Muscle of back (tissue), 11 donors: ENCODE measurements around the gene SUSD3. TPM values are rescaled to one million over a fixed set of nuclear protein-coding genes. Genes with fewer than 3 reads are reported as not detected.

Experiments used
- DNase-seq, 3 donors: peaks; one replicate each; pipeline versions ENCODE4 v3.0.0 to v3.0.0-alpha.2; 2013
- polyA plus RNA-seq, 10 donors: library from polyadenylated mRNA; unstranded; fragments of 120-200 nt; gene quantifications; one replicate each; pipeline ENCODE4 v1.2.1, GENCODE V29; 2013; ENCODE audit not compliant: insufficient read length in 10 of 10

Gene SUSD3
- polyA plus RNA-seq, 10 donors = 1.3 to 4.4 (median 2.4) TPM

DNA sequence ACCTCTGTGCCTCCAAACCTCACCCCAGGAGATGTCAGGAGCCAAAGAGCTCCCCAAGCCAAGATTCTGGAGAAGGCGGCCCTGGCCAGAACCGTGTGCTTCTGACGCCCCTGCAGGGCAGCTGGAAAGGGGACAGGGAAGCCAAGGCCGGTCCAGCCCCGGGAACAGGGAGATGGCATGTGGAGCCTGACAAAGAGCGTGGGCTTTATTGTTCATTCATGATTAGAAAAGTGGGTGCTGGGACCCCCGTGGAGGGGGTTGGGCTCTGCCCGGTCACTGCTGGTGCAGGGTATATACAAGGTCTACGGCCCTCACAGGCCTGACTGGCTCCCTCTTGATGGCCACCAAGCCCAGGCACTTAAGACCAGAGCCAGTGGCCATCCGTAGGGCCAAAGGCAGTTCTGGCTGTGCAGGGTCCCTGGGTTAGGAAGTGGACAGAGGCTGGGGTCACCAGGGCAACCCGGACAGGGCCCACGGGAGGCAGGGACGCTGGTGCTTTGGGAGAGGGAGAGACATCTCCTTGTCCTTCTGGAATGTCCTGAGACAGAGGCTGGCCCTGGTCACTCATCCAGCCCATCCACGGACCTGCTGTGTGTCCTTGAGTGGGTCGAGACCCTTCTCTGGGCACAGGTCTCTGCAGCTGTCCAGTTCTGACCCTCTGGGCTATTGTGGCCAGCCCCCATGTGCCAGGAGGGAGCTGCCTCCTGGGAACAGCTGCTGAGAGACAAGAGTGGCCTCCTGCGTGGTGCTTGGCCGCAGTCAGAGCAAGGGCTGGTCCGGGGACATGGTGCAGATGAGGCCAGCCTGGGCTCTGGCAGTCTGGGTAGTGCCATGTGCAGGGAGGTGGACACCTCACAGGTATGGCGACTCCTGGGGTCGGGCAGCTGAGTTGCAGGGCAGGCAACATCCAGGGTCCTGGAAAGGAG is 63.1 kb downstream of the SUSD3 start:
- DNase-seq = no peak

DNA sequence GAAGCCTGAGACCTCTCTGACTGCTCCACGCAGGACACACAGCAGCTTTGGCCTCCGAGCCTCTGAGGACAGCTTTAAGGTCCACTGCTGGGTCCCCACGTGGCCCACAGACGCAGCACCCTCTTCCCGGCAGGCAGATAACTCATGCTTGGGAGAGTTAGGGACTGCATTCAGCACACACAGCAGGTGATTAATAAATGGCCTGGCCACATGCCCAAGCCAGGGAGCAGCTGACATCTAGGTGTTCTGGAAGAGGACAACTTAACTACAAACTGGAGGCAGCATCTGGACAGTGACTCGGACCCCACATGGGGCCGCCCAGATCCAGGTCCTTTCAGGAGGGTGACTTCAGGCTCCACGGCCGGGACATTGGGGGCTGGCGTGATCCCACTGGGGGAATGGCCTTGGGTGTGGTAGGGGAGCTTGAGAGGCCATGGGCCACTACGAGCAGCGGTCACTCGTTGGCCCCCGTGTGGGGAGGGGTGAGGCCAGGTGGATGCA is 64.3 kb downstream of the SUSD3 start:
- no peak for DNase-seq

DNA sequence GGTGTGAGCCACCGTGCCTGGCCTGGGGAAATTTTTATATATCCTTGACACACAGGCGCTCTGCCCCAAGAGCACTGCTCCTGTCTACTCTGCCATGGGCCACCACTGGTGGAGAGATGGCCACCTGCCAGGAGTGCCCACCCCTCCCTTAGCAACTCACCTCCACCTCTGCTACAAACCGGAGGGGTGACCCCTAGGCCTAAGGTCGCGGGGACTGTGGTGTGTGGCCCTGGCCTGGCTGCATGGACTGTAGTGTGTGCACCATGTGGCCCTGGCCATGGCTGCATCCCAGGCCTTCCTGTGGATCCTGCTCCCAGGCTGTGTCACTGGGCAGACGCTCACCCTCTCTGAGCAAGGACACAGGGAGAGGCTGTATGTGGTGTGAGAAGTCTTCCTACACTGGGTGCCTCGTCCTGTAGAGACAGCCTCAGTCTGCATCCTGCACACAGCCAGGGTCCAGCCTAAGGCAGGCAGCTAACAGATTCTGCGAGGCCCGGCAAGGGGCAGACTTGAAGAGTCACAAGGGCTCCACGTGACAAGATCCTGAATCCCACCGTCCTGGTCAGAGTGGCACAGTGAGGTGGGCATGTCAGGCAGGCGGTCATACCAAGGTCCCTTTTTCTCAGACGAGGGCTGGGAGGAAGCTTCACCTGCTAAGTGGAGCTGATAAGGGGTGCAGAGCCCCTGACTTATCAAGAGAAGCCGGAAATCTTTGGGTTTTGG is 65.2 kb downstream of the SUSD3 start:
- DNase-seq = no peak

DNA sequence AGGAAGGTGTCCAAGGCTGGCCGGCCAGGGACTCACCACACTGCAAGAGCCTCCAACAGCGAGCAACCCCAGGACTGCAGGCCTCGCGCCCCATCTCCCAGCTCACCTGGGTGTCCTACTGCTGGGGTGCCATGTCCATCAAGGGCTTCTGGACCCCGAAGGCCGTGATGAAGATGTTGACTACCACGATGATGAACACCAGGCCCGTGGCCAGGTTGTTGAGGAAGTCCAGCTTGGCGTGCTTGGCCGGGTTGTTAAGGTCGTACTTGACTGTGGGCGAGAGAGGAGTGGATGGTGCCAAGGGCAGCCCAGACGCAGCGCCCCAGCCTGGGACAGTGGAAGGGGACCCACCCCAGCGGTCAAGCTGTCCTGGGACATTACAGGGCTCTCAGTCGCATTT is 66.3 kb downstream of the SUSD3 start:
- DNase-seq = no peak

DNA sequence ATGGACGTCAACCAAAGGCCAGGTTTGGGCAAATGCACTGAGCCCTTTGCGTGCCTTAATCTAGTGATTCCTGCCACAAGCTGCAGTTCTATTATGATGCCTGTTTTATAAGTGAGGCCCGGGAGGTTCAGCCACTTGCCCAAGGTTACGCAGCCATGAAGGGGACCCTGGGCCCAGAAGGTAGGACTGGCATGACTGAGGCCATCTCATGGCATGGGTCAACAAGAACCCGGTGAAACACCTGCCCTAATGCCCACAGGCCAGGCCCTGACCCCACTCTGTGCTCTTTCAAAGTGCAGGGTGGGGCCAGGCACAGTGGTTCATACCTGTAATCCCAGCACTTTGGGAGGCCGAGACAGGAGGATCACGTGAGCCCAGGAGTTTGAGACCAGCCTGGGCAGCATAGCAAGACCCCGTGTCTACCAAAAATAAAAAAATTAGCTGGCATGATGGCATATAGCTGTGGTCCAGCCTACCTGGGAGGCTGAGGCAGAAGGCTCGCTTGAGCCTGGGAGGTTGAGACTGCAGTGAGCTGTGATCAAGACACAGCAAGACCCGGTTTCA is 66.9 kb downstream of the SUSD3 start:
- DNase-seq = no peak

DNA sequence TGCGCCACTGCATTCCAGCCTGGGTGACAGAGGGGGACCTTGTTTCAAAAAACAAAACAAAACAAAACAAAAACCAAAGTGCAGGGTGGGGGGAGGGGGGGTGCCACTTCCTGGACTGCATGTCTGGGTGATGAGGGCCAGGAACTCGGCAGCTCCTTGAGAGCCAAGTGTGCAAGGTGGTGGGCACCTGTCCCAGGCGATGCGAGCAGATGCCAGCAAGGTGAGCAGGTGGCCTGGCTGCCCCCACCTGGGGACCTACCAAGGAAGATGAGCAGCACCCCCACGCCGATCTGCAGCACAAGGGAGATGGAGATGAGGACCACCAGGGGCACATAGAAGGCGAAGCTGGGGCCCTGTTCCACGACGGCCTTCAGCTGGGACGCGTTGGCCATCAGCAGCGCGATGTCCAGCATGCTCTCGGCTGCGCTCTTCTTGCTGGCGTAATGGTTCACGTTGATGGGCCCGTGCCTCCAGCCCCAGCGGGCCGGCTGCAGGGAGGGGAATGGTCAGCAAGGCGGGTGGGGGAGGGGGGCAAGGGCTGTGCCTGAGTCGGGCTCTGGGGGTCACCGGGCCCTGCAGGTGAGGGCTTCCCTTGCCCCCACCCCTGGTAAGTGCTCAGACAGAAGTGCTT is 67.8 kb downstream of the SUSD3 start:
- no peak for DNase-seq

DNA sequence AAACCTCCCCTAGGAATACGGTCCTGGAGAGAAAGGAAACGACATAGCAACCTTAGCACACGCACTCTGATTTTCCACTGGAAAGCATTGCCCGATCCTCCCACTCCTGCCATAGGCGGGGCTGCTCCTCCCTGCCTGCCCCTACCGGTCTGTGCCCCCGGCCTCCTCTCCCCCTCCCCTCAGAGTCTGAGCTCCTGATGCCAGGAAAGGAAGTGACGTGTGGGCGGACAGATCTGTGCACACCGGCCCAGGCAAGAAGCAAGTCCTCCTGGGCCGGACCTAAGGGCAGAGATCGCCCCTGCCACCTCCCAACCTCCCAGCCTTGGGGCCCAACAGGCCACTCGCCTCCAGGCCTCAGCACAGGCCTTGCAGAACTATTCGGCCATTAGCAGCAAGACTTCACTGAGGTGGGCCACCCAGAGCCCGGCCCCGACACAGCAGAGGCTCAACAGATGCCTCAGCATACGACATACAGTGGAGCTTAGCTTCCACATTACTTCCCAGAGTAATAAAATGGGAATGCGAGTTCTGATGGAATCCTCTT is 68.4 kb downstream of the SUSD3 start:
- DNase-seq = peak in 1 of 3 donors; percentile 74

DNA sequence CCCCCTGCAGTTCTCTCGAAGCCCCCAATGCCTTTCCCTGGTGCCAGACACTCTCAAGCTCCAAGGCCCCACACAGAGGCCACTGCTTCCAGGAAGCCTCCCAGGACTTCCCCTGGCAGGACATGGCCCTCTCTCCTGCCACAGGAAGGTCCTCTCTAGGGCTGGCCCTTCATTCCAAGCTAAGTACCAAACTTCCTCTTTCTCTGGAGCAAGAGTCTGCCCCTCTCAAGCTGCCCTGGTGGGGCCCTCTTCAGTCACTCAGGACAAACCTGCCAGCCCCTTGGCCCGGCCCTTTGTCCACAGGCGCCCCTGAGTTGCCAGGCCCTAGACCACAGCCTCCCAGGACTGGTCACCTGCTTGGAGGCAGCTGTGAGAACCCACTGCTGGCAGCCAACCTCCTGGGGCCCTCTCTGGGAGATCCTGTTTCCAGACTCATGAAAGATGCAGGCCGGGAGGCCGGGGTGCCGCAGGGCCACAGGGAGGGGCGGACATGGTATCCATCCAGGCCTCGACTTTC is 69.0 kb downstream of the SUSD3 start:
- DNase-seq = peak in 1 of 3 donors; percentile 31

DNA sequence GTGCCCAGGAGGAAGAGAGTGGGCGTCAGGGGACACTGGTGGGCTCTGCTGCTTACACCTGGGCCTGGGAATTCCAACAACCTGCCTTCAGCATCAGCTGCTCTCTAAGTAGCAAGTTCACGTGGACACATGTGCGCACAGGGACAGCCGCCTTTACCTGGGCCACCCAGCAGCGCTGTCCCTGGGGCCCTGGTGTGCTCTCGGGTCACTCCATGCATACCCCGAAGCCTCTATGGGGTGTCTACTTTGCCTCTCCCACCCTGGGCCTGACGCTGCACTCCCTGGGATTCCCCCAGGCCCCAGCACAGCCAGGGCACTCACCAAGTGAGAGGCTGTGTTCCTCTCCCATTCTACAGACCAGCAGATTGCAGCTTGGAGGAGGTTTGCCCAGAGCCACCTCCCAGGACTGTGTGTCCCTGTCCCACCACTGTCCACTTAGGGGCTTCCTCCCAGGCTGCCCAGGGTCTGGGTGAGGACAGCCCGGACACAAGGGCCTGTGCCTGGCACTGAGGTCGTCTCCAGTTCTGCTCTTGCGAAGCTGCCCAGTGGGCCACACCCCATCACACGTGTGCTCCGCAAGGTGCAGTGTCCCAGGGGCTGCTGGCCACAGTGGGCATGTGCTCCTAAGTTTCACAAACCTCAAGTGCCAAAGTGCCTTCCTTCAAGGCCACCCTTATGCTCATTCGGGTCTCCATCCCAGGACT is 69.7 kb downstream of the SUSD3 start:
- DNase-seq = no peak

DNA sequence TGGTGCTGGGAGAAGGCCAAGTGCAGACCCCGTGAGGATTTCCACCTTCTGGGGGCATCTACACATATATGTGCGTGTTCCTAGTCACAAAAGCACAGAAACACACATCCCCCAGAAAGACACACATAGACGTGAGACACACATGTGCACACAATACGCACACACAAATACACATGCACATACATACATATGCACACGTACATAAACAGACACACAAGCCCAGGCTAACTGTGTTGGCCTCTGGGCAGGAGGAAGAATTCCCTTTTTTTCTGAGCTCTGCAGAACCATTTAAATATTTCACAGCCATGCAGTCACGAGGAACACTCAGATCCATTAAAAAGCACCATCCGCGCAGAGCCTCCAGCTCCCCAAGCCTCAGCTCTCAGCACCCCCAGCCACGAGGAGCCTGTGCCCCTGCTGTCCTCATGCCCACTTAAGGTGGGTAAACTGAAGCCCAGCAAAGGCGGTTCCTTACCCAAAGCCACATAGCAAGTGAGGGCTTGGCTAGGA is 70.3 kb downstream of the SUSD3 start:
- no peak for DNase-seq

DNA sequence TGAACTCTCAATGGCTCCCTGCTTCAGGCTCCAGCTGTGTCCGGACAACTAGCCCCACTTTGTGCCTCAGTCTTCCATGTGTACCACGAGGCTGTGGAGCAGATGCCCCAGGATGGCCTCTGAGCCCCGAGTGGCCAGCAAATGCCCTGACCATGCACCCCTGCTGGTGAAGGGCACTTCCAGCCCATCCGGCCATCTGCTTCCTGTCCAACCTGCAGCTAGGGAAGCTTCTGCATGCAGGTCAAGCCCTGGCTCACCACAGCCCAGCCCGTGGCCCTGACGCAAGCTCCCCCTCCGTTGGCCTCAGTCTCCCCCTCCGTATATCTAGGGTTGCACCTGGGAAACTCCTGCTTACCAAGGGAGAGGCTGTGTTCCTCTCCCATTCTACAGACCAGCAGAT is 70.8 kb downstream of the SUSD3 start:
- DNase-seq = no peak

DNA sequence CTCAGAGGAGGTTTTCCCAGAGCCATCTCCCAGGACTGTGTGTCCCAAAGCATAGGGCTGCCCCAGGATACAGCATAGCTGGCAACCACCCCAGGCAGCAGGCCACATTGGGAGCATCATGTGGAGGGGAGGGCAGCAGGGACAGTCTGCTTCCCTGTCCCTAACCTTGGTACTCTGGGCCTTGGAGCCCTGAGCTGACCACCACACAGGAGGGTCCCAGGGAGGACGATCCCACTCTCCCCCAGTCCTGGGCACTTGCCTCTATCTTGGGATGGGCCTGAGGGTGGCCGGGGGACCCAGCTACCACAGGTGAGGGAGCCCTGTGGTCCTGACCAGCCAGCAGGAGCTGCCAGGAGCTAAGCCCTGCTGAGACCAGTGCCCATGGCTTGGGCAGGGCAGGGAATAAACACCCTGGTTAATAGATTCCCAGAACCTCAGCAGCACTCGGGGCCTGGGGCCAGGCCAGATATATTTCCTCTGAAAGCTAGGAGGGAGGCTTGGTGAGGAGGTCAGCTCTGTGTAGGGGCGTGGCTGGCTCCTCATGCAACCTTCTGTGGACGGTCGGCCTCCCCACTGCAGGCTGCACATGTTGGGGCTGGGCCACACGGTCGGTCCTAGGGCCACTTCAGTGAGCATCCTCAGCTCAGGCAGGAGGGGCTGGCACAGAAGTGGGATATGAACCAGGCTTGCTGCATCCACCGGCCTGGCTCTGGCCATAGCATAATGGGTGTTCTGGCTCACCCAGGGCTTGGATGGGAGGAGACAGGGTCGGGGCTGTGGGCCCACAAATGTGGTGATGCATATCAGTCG is 71.4 kb downstream of the SUSD3 start:
- DNase-seq = no peak

DNA sequence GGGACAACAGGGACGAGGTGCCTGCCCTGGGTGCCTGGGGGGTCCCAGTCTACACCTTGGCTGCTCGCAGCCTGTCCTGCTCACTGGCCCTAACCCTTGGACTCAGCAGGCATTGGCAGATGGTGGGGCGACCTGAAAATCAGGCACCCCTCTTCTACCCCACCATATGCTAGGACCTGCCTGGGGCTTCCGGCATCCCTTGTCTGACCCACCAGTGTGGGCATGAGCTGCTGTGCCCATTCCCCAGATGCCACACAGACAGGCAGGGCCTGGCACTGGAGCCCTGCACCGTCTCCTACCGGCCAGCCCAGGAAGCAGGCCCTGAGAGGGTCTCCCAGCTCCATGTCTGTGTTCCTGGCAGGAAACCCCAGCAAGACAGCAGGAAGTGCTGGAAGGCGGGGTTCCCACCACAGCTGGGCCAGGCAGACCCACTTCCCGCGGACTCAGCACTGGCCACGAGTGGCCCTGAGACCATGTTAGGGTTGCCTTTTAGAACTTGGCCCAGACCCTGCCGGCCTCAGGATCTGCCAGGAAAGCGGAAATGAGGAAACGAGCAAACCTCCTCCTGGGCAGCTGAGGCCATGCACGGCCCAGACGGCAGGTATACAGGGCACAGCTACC is 72.5 kb downstream of the SUSD3 start:
- peak in 1 of 3 donors; percentile 72 for DNase-seq

DNA sequence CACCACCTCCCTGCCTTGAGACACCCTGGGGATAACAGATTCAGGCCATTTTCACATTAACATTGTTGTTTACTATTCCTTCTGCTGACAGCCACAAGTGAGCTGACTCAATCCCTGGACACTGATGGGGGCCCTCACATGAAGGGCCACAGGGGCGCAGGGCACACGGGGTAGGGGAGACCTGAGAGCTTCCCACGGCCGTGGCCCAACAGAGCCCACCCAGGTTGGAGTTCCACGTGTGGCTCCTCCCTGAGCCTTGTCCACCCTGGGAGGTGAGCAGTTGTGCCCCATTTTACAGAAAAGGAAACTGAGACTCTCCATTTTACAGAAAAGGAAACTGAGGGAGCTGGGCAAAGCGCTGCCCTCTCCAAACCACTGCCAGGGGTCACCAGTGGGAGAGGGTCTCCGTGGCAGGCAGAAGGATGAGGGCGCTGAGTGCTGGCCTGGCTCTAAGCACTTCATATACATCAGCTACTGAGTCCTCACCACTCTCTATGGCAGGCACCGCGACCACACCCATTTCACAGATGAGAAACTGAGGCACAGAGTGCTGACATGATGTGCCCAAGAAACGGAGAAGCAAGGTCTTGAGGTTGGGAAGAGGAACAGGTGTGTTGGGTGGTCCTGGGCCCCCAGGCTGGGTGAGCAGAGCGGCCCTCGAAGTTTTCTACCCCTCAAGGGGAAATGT is 73.2 kb downstream of the SUSD3 start:
- DNase-seq = no peak

DNA sequence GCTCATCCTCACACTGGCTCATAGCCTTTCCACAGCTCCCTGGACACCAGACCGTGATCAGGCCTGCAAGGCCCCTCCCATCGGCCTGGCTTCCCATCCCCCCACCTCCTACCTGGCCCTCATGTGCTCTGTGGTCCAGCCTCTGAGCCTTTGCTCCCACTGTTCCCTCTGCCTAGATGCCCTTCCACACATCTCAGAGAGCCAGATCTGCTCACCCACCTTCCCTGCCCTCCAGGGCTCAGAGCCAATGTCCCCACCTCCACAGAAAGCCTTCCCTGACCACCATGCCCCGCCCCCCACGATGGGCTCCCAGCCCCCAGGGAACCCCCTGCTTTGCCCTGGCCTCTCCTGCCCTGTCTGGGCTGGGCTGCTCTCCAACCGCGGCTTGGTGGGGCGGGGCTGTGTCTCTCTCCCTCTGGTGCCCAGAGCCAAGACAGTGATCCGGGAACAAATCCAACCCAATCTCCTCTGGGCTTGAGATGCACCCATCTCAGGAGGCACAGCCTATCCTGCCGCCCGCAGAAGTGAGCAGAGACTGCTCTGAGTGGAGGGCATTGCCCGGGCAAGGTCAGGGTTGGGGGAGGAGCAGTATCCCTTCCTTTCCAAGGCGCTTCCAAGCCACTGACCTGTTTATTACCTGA is 73.9 kb downstream of the SUSD3 start:
- no peak for DNase-seq

DNA sequence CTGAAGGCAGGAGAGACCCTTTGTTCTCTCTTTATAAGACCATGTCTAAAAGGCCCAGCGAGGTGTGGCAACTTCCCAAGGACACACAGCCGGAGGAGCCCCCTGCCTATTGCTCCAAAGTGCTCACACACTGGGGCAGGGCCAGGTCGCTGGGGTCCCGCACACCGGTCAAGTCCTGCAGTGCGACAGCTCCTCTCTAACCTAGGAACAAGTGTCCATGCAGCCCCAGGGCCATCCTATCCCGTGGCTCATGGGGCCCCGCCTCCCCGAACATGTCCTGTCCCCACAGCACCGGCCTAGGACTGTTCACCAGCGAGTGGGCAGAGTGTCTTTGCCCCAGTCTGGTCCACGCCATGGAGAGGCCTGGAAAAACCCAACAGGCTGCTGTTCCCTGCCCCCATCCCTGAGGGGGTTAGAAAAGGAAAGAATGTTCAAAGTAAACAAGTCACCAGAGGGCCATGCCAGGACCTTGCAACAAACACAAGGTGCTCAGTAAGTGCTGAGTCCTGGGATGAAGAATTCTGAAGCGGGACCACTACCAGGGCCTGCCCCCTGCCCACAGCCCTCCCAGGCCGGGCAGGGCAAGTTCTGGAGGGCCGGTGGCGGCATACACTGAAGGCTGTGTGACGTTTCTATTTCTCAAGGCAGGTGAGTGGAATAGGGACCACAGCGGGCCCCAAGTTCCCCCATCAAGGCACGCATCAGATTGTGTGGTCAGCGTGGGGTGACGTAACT is 74.6 kb downstream of the SUSD3 start:
- no peak for DNase-seq

DNA sequence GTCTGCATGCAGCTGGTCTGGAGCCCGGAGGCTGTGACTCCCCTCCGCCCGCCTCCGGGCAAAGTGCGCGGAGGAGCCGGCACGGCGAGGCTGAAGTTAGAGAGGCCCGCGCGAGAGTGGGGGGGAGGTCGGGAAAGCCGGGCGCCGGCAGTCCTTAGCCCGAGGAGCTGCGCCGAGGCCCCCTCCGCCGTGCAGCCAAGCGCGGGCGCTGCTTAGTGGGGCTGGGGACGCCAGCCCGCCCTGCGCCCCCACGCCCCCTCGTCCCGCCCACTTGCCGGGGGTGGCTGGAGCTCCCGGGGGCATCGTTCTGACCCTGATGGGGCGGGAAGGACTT is 75.1 kb downstream of the SUSD3 start:
- DNase-seq = peak; percentile 49 to 93 (median 83)
